Stimulated activated CD4-positive, alpha-beta T cell treated with anti-CD3 and anti-CD28 coated beads, Interleukin-2, amount 100 ng/mL, for 4 hours (primary cell): ENCODE data around the gene ECHS1.

ENCODE experiments used
- DNase-seq: peaks from one replicate; pipeline ENCODE4 v3.0.0-alpha.2; 2020; ENCODE audit warnings: low read depth

The ECHS1 gene

DNA sequence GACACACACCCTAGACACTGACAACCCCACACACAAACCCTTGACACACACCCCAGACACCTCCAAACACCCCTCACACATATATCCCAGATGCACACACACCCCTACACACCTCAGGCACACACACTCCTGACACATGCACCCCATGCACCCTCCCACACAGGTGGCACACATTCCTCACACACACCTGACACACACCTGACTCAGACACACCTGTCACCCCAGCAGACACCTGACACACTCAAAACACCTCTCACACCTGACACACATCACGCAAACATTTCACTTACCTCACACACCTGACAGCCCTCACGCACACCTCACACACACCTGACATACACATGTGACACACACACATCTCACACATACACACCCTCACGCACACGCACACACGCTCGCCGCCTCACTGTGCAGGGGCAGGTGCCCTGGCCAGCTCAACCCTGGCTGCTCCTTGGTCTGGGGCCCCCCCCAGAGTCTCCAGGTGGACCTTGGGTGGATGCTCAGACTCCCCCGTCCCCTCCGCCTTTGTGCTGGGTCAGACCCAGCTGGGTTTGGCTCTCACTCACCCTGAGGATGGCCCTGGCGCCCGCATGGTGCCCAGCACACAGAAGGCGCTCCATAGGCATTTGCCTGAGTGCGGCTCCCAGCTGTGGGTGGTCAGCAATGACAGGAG is 33.3 kb downstream of the ECHS1 start:
- no peak for DNase-seq

DNA sequence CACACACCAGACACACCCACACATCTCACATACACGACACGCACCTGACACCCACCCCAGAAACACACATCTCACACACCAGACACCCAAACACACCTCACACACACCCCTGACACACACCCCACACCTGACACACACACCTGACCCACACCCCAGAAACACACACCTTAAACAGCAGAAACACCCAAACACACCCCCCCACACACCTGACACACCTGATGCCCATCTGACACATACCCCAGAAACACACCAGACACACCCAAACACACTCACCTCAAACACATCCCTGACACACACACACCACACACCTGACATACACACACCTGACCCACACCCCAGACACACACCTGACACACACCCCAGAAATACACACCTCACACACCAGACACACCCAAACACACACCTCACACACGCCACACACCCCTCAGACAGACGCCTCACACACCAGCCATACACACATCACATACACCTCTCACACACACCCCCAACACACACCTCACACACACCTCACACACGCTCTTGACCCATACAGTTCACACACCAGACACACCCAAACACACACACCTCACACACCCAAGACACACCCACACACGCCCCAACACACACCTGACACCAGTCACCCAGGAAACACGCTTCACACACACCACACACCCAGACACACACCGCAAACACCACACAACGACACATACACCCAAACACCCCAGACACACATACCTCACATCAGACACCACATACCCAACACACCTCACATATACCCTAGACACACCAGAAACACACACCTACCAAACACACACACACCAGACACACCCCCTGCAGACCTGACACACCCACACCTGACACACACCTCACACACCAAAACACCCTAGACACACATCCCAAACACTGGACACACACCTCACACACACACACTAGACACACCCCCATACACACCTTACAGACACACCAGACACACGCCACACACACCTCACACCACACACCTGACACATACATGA is 34.8 kb downstream of the ECHS1 start:
- DNase-seq, result no peak

DNA sequence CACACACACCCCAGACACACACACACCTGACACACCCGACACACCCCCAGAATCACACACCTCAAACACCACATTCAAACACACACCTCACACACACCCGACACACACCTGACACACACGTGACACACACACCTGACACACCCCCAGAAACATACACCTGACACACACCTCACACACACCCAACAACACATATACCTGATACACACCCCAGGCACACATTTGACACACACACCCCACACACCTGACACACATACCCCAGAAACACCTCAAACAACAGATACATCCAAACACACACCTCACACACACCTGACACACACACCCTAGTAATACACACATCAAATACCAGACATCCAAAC is 35.8 kb downstream of the ECHS1 start:
- no peak for DNase-seq

DNA sequence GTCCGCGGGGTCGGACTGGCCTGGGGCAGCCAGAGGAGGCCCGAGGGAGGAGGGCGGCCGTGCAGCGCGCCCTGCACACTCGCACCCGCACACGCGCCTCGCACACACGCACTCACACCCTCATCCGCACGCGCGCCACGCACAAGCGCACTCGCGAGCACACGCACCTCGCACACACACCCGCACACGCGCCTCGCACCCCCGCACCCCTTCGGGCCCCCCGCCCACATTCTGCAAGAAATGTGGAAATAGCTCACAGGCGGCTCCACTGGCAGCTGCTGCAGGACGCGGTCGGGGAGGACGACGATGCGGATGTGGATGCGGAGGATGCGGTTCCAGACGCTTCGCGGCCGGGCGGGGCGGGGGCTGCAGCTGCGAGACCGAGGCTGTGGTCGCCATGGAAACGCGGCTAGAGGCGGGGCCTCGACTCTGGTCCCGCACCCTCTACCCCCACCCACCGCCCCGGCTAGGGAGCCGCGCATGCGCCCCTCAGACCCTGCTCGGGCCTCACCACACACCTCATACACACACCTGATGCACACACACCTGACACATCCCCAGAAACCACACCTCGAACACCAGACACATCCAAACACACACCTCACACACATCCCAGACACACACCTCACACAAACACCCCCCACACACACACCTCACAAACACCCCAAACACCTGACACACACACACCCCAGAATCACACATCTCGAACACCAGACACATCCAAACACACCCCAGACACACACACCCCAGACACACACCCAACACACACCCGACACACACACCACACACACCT is 36.4 kb downstream of the ECHS1 start, which contains the start of gene CALY:
Gene CALY, minus strand, starts transcription at position 320 of the 793 bp plus-strand sequence. CDS start 7,907 bp downstream, outside the sequence.
- peak; percentile 76 for DNase-seq

DNA sequence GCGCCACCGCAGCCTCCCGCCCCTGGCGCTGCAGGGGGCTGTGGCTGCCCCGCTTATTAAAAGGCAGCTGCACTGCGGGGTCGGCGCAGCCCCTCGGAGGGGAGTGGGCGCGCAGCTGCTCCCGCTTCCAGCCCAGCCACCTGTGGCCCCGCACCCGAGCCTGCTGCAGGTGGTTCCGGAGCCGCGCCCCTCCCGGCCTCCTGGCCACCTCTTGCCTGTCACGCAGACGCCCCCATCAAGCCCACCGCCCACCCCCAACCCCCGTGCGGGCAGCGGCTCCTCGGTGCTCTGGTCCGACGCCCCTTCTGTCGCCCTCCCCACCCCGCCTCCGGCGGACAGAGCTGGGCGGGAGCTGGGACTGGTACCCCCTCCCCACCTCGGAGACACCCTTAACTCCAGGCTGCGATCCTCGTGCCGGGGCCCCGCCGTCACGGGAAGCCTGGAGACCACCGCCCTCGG is 37.0 kb downstream of the ECHS1 start:
- DNase-seq, result no peak

DNA sequence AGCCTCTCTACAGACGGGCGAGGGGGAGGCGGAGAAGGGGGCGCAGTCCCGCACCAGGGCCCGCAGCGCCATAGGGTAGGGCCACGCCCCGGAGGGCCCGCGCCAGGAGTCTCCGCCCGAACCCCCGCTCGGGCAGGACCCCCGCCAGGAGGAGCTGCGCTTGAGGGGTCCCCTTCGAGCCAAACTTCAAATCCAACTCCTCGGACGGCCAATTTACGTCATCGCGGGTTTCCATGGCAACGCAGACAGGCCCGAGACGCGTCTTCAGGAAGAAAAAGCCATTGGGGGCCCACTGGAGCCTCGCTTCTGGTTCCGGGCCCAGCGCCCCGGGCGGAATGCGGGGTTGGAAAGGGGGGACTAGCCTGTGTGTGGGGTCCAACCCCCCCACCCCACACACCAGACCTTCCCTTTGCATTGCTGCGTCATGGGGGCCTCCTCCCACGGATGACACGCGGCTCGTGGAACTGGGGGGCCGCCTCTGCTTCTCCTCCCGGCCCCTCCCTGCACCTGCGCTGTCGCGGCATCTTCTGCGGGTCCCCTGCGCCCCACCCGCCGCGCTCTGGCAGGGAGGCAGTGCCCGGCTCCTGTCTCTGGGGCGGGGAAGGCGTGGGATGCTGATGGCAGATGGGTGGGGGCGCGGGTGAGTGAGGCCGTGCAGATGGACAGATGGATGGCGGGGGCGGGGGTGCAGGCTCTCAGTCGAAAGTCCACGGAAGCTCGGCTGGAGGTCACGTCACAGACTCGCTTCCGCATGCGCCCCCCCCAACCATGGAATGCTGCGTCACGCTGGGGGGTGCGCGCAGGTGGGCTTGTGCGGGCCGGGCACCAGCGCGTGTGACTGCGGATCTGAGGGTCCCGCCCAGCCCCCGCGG is 37.7 kb downstream of the ECHS1 start:
- DNase-seq, result peak; percentile 78

DNA sequence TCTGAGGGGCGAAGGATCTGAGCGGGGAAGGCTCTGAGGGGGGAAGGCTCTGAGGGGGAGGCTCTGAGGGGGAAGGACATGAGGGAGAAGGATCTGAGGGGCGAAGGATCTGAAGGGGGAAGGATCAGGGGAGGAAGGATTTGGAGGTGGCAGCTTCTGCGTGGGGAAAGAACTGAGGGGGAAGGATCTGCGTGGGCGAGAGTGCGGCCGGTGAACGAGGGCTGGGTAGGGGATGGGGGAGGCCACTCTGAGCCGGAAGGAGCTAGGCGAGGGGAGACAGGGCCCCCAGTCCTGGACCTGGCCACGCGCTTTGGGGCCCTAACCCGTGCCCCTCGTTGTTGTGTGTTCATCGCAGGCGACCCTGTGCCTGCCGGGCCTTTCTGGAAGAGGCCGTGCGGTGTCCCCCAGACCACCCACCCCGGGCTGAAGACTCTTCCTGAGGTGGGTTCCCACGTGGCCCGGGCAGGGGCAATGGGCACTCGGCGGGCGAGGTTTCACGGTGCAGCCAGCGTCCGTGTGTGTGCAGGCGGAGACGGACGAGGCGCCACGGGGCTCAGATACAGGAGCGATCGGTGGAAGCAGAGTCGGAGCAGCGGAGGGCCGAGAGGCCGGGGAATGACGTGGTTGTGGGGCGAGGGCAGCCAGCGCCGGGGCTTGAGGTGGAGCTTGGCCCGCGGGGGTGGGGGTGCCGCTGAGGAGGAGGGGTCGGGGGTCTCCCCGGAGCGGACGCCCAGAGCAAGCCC is 38.5 kb downstream of the ECHS1 start:
- DNase-seq, result peak; percentile 38

DNA sequence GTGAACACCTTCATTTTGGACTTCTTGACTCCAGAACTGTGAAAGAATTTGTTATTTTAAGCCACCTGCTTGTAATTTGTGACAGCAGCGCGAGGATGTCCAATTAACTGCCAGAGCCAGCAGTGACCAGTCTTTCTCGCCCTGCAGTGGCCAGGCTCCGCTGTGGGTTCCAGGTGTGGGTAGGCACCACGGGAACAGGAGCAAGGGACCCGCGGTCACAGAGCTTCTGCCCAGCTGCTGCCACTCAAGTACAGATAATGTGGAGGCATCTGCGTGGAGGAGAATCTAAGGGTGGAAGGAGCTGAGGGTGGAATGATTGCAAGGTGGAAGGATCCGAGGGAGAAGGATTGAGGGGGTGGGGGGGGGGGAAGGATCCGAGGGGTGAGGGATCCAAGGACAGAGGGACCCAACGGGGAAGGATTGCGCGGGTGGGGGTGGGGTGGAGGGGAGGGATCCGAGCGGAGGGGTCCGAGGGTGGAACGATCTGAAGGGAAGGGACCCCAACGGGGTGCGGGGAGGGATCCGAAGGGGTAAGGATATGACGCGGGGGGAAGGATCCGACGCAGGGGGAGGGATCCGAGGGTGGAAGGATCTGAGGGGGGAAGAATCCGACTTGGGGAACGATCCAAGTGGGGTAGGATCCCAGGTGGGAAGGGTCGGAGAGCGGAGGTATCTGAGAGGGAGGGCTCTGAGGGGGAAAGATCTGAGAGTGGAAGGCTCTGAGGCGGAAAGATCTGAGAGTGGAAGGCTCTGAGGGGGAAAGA is 40.0 kb downstream of the ECHS1 start:
- DNase-seq, result no peak

DNA sequence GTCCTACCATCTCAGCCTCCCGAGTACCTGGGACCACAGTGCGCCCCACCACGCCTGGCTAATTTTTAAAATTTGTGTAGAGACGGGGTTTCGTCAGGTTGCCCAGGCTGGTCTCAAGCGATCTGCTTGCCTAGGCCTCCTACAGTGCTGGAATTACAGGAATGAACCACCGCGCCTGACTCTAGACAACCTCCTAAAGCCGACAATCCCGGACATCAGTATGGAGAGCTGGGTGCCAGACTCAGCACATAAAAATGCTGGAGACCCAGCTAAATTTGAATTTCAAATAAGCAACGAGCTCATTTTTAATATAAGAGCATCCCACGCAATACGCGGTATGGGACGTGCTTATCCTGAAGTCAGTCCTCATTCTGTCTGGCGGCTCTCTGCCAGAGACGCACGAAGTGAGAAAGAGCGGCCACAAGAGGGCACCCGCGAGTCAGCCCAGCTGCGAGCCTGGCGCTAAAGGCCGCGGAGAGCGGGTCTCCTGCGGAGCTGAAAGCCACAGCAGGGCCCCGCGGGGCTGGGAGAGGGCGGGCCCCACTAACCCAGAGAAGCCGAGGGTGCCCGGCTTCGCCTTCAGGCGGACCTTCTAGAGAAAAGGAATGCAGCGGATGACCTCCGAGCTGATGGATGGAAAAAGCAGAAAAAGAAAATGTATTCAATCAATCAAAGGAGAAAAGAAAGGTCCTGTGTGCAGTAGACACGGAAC is 43.5 kb downstream of the ECHS1 start:
- DNase-seq, result peak; percentile 82

DNA sequence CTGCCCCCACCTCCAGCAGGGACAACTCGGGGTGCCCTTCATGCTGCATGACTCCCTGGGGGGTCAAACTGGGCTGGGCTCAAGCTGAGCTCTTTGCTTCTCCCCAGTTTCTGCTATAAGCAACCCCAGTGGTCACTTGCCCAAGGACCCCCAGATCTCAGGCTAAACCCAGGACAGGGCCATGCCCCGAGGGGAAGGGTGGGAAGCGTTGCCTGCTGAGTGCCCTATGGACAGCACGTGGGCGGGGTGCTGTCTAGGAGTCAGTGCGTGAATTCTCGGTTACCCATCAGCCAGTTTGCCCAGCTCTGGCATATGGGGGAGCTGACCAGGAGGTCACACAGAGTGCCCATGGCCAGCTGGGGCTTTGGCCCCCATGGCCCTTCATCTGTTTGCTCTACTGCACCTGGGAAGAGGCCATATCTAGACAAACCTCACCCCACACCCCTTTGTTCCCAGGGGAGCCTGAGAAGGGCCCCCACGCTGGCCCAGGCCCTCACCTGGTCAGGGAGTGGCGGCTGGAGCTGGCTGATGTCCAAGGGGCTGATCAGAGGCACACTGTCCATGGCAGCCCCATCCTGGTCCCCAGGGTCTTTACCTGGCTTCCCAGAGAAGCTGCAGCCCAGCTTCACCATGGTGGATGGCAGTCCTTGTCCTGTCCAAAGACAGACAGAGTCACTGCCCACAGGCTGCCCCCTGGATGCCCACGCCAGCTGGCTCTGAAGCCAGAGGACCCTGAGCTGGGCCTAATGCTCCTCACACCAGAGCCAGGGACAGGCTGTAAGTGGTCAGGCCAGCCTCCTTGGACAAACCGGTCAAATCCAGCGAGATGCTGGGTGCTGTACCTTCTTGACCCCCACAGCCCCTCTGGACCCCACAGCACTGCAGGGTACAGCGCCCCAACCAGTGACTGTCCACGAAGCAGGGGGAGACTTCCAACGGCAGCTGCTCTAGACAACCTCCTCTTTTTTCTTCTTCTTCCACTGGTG is 44.5 kb downstream of the ECHS1 start:
- DNase-seq, result no peak

DNA sequence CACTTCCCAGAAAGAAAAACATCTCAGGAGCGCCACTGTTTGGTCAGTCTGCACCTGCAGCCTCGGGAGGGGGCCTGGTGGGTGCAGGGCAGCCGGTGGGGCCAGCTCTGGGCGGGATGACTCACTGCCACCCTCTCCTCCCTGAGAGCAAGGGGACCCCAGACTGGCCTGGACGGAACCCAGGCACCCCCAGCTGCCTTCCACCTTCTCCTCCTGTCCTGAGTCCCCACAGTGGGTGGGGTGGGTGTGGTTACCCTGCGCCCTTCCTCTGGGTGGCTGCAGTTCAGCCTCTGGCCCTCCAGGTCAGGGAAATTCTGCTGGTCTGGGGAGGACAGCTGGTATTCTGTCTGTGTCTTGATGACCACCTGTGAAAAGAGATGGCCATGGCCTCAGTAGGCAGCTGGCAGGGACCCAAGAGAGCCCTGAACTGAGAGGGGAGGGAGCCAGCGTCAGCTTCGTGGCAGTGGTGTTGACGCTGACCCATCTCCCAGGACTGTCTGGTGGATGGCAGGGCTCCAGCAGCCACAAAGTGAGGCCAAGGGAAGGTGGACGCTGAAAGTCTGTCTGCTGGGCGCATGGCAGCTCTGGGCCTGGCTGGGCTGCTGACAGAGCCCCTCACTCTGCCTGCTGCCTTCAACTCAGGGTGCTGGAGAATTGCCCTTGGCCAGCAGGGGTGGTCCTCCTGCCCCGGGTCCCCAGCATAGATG is 45.4 kb downstream of the ECHS1 start:
- DNase-seq, result no peak

DNA sequence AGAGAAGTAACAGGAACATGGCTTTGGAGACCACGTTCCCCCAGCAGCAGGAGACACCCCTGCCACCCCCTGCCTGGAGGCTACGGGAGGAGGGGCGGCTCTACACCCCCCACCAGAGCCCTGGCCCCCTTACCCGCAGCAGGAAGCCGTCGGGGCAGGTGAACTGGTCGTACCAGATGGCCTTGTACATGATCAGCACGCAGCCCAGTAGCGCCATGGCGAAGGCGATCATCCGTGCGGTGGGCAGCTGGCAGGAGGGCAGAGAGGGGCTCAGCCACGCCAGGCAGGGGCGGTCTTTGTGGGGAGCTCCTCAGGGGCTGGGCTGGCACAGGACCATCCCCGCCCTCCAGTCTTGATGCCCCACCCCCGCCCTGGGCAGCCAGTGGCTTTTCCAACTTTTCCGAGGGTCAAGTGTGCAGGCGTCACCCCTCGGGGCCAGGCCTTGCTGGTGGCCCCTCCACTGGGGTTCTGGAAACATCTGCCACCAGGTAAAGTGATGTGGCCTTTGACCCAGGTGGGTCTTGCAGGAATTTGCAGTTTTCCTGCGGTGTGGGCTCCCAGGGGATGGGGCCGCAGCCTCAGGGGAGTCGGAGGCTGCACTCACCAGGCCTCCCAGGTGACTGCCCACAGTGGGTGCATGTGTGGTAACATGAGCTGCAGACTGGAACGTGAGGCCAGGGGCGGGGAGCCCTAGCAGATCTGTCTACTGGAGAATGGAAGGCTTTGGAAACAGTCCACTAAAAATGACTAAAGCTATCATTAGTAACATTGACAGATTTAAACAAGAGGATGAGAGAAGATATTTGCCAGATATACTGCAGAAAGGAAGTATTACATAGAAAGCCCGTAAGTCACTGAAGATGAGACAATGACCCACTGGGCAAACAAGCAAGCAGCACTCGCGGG is 46.2 kb downstream of the ECHS1 start:
- DNase-seq, result no peak

DNA sequence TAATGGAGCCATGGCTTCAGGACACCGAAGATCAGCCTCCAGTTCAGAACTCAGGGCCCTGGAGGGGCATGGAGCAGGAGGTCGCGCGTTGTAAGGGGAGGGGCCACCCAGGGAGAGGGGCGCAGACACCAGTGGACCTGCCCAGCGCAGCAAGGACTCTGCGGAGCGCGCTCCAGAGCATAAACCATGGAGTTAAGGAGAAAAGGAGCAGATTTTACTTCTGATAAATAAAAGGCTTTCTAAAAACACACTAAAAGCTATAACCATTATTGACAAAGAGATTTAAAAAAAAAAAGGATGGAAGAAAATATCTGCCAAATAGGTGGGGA is 47.0 kb downstream of the ECHS1 start:
- DNase-seq, result no peak

DNA sequence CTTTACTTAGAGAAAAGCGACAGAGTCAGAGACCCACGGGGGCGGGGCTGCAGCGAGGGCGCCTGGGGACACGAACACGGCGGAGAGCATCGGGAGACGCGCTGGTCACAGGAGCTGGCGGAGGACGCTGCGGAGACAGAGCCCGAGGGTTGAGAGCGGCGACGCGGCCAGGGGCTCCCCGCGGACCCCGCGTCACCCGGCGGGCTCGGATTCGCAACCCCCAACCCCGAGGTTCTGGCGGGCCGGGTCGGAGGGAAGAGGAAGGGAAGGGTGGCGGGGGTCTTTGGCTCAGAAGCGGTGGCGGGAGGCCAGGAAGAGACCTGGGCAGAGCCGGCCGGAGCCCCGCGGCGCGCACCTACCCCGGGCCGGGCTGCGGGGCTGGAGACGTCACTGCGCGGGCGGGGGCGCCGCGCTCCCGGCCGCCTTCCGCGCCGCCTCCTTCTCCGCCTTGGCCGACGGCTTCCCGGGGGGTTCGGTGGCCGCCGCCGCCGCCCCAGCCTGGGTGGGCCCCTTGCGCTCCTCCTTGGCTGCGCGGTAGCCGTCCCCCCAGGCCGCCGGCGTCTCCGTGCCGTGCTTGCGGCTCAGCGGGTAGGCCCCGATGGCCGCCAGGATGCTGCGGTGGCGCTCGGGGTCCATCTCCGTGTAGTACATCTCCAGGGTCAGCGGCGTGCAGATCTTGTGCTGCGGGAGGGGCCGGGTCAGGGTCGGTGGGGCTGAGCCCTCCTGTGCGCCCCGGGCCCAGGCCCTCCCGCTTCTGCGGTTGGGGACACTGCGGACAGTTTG is 47.5 kb downstream of the ECHS1 start:
- no peak for DNase-seq

DNA sequence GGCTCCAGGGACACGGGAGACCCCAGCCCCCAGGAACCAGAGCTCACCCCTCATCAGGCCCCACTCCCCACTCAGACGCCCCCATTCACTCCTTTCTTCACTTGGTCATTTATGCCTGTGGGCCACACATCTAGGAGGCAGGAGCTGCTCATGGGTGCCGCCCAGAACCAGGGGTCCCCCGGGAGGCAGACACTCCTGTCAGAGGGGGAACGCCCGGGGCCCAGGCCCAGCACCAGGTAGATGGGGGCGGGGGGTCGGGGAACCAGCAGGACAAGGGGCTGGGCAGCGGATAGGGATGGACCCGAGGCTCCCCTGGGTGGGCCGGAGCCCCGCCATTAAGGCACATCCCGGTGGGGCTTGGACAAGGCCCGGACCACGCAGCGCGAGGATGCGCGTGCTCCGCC is 48.3 kb downstream of the ECHS1 start:
- DNase-seq, result no peak
